KG1 (cell line): Measurements from ENCODE around the gene MAPRE2.

Source experiments
- DNase-seq: peaks from one replicate; lab custom pipeline; 2025; lab: John Stamatoyannopoulos, UW

Gene MAPRE2

DNA sequence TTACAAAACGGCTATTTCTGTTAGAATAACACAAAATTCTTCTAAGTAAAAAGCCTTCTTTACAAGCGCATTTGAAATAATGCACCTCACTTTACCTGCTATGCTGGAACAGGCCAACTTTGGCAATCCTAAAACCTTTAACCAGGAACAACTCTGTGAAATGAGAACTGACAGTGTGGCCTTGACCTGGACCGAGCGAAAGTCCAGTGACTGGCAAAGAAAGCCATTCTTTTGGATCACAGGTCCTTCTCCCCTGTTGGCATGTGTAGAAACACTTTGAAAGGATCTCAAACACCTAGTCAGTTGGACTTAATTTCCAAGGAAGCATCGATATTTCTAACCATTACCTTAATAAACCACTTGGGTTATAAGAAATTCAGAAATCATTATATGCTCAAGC, 21.2 kb downstream of the MAPRE2 start:
- no peak for DNase-seq

DNA sequence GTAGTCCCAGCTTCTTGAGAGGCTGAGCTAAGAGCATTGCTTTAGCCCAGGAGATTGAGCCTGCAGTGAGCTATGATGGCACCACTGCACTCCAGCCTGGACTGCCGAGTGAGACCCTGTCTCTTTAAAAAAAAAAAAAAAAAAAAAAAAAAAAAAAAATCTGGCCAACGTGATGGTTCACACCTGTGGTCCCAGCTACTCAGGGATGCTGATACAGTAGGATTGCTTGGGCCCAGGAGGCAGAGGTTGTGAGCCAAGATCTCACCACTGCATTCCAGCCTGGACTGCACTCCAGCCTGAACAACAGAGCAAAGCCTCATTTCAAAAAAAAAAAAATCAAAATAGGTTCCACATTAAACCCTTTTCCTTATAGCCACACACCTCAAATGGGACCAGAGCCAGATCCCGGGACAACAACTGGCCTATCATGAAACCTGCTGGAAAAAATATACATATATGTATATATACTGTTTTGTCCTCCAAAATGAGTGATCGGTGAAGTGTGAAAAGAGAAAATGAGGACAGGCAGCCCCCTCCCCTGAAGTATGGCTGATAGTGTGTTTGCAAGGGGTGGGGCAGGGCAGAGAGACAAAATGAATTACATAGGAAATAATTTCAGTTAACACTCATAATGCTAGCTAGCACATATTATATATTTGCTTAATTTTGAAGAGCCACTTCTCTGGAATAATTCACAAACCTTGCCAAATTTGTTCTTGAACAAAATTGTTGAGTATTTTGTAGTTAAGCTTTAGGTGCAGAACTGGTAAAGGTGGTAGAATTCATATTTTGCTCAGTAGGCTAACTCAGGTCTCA, 22.9 kb downstream of the MAPRE2 start:
- no peak for DNase-seq

DNA sequence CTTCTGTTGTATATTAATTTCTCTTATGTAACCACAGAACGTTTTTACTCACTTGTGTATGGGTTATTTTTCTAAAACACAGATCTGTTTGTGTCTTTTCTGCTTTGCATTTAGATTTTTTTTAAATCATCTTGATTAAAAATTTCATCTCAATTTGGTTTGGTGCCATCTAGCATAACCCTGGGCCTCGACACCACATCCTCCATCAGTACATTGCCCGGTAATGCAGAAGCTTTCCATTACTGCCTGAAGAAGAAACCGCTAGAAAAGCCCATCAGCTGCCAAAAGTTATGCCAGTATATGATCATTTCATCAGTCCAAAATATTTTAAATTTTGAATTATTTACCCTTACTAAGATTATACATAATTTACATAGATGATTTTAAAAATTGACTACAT, 26.2 kb downstream of the MAPRE2 start:
- no peak for DNase-seq

DNA sequence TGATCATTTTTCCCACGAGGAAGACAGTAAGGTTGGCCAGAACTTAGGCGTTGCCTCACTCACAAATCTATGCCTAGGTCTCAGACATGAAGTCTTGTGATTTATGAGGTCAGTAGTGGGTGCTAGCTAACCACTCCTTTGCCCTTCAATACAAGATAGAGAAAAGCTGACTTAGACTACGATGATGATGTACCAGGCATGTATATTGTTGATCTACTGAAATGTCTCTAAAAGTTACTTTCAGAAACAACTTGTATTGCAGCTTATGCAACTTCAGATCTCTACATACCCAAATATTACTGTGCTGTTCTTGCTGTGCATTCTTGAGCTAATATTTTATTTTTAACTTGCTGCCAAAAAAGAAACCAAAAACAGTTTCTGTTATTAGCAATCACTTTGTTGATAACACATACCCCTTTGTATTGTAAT, 30.6 kb downstream of the MAPRE2 start:
- no peak for DNase-seq

DNA sequence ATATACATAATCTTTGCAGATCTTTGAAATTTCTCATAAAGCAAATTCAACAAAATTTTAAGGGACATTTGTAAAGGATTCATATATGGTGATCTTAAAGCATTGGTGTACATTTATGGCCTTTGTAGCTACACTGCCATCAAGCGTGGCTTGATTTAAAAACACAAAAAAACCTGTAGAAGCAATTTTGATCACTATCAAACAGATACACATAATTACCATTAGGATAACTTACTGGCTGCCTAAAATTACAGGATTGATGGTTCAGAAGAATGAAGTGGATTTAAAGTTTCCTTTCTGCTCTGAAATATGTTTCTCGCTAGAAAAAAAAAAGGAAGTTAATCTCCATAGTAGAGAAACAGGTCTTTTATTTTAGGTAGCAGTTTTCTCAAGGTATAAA, 31.4 kb downstream of the MAPRE2 start:
- DNase-seq: no peak

DNA sequence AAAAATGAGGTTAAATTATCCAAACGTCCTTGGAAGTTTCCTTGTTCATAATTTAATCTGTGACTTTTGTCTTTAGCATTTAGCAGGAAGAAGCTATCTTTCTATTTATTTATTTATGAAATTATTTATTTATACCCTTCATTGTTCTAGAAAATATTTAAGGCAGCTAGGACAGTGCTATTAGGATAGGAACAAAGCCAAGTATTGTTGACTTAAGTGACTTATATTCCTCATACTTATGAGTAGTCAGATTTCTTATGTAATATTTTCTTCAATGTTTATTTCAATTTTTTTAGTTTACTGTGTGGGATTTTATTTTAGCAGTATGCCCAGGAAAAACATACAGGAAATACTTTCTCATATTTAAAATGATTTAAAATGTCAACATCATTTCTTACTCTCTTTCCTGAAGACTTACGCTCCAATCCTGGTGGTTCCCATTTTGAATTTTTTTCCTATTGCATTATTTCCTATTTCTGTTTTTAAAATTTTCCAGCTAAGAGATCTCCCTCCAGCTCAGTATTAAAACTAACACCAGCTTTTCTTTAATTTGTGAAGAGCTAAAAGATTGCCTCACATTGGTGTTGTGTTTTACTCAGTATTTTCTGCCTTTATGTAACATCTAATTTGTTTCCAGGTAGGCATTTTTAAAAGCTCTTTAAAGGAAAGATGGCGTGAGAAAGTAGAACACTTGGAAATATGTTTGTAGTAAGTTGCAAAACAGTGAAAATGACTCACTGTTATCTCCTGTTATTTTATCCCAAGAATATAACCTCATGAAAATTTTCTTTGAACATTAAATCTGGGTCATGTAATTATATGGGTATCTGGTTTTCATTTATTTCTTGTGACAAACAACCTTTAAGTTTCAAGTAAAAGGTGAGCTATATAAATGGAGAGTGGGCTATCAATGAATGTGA, 32.2 kb downstream of the MAPRE2 start:
- DNase-seq: no peak

DNA sequence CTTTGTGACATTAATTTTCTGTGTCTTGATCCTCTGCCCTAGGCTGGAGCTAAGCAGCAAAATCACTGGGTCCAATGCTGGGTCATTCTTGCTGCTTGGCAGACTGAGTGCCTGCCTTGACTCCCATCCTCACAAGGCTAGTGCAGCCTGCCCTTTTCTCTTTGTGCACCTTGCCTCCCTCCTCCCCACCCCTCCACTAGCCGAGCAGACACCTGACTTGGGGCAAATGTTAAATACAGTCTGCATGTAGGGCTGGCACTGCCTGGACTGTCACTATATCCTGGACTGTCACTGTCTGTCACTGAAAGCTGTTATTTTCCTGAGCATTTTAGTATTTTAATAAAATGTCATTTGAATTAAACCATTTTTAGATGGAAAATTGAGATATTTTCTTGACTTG, 33.4 kb downstream of the MAPRE2 start:
- DNase-seq: no peak

DNA sequence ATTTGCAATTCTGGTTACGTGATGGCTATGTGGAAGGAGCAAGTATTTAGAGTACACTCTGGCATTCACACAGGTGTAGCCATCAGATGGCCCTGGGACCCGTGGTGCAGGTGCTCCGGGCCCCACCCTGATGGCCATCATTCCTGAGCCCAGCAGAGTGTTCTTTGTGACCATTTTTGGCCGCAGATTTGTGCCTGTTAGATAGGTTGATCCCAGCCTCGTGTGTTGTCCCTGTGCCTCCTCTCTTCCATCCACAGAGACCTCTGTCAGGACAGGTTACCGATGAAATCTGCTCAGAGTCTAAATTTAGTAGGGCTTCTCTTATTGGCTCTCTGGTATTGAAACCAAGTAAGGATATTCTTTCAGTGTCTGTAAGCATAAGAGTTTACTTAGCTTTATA, 33.9 kb downstream of the MAPRE2 start:
- DNase-seq: no peak

DNA sequence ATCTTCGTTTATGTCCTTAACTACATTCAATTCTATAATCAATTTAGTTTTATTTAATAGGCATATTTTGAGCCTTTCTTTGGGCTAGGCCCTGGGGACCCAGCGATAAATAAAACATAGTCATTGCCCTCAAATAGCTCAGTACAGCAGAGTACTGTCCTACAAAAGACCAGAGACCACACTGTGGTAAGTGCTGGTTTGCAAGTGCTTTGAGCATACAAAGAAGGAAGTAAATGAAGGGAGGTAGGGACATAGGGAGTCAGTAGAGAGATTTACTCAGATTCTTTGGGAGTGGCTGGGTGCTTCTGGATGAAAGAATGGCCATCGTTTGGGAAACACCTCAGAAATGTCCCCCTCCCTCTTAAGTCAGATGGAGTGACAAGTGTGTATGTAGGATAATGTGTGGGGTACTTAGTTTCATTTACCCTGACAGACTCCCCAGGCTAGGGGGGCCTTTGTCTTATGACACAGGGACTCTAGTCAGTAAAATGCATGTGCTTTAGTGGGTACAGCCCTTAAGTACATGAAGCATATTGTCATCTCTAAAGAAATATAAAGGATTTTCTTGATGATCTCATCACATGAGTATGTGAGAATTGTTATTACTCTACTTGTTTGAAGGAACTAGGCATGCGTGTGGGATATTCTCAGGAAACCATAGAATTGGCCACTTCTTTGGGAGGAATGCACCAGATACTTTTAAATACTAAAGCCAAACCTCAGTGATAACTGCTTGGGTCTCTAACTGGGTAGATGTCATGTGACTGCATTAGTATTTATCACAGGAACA, 35.1 kb downstream of the MAPRE2 start:
- no peak for DNase-seq

DNA sequence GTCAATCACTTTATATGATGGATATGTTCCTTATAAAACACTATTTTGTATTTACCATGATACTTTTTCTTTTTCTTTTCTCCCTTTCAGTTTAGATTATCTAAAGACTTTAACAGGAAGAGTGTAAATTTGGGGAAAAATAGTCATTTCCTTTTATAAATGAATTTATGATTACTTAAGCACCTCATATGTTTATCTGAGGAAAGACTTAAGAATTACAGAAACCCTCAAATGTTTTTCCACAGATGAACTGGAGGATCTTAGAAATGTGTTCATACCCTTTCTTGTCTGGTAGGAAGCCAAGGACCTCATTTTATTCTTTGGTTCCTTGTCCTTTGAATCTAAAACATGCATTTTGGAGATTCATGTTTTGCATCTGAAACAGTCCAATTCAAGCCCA, 36.7 kb downstream of the MAPRE2 start:
- no peak for DNase-seq

DNA sequence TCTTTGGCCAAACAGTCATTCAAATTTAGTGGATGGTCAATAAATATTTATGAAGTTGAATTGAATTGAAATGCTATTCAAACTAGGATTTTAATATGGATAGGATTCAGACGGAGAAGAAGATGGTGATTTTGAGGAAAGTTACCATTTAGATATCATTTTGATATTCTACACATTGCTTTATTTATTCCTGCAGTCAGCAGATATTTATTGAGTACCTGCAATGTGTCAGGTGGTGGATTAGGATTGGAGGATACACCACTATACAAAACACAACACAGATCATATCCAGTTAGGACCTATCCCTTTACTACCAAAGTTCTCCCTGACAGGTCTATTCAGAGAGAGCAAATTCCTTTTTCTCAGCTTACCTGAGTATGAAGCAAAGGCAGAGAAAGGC, 38.8 kb downstream of the MAPRE2 start:
- no peak for DNase-seq

DNA sequence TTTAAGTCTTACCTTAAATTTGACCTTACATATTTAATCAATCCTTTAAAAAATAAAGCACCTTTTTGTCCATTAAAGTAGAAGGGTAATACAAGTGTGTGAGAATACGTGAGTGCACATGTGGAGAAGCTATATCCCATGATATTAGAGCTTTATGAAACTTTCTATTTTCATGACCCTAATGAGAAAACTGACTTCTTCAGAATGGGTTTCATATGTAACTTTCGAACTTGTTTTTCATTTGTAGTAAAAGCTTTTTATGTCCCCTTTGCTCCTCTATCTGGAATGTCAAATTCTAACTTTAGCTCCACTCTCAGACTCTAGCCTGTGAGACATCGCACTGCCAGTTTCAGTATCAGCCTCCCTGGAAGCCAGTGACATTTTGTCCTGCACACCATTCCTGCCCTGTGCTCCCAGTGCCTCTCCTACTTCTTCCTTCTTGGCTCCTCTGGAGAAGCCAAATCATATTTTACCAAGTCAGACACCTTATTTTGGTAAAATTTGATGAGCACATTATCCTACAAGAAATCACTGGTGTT, 42.0 kb downstream of the MAPRE2 start:
- DNase-seq: no peak

DNA sequence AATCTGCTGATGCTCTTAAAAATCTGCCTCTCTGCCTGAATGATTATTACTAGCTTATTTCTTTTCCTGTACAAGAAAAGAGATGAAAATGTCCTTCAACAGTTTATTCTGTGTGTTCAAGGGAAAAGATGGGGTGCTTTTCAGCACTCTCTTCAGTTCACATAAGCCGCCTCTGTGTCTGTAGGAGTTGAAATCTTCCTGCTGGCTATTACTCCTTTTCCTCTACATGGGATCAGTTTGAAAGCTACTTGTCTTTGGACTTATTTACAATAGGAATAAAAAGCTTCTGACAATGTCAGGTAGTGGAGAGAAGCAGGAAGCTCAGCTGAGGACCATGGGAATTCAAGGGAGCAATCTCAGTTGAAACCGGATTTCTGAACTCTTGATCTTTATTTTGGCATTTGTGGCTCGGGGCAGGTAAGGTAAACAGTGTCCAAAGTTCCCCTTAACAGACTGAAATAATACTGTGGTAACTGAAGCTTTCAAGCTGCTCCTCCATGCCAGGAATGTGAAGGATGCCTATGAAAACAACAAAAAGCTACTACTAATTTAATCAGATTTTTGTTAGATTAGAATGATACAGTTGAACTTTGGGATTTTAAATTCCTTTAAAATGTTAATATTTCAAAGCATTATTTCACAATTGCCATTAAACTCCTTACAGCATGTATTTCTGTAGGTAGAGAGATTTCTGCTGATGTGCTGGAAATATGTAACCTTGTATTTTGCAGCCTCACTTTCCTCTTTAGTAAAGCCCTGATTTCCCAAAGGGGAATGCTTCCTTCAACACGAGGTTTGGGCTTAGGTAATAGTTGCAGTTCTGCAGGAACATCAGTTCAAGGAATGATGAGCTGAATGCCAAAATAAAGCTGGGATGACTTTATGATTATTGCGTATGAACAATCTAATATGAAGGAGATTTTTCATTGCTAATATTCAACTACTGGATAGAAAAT, 43.6 kb downstream of the MAPRE2 start:
- no peak for DNase-seq

DNA sequence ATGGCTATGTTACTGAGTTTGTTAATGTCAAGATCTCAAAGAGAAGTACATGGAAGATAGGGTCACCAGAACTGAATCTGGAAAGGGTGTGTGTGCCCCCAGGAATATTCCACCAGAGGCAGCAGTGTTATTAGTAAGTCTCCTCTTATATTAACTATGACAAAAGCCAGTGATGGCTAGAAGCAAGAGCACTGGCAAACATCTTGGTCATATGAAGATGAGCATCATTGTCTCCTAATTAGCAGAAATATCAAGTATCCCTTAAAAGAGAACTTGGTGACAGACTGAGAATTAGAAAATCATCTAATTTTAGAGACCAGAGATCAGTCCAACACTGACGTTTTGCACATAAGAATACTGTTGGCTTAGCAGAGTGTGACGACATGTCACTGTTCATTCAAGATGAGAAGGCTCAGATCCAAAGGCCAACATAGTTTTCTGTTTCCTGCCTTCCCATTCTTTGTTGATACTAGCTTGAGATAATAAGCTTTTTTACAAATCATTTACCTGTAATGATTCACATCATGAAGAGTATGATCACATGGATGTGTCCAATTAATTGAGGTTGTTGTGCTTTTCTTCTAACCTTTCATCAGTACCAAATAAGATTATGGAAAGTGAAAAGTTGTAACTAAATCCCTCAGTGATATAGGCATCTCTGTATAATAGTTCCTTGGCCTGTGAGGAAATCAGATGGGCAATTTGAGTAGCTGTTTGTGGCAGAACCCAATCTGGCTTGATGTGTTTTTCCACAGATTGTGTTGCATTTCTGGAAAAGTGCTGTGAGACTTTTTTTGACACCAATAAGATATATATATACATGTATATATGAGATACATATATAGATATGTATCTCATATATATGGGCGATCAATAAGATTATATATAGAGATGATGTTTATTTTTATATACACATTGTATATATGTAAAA, 44.5 kb downstream of the MAPRE2 start:
- no peak for DNase-seq

DNA sequence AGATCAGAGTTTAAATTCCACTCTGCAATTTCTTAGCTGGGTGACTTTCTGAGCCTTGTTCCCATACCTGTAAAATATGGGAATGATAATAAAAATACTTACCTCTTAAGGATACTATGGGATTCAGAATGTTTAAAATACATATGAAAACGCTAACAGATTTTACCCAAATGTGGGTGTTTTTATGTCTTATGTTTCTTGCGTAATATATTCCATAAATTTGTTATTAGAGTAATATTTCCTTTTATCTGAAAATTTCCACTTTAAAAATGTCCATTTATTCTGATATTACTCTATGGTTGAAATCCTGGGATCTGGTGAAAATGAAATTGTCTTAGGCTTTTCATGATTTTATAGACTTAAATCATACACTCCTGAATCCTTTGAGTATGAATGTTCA, 45.5 kb downstream of the MAPRE2 start:
- no peak for DNase-seq

DNA sequence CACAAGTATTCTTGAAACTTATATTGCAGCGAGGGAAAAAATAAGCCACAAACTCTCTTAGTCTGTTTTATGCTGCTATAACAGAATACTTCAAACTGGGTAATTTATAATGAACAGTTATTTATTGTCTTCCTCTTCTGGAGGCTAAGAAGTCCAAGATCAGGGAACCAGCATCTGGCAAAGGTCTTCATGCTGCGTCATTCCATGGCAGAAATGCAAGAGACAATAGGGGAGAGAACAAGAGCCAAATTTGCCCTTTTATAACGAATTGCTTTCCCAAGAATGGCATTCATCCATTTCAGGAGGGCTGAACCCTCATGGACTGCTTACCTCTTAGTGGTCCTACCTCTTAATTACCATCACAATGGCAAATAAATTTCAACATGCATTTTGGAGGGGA, 46.5 kb downstream of the MAPRE2 start:
- no peak for DNase-seq

DNA sequence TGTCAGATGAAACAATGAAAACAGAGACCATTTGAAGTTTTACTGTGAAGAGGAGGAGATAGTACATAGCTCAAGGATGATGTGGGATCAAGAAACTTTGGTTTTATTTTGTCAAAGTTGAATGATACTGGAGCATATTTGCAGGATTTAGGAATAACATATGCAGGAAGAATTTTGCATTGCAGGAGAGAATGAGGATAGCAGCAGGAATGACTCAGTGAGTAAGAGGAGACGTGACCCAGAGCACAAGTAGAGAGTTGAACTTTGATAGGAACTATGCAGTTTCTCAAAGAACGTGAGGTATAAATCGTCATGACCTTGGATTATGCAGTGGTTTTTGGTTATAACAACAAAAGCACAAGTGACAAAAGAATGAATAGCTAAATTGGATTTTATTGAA, 47.7 kb downstream of the MAPRE2 start:
- DNase-seq: no peak

DNA sequence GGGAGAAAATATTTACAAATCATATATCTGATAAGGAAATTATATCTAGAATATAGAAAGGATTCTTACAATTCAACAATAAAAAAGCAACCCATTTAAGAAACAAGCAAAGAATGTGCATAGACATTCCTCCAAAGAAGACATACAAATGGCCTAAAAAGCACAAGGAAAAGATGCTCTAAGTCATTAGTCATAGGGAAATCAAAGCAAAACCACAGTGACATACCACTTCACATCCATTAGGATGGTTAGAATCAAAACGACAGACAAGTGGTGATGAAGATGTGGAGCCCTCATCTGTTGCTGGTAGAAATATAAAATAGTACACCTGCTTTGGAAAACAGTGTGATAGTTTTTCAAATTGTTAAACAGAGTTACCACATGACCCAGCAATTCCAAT, 48.2 kb downstream of the MAPRE2 start:
- no peak for DNase-seq

DNA sequence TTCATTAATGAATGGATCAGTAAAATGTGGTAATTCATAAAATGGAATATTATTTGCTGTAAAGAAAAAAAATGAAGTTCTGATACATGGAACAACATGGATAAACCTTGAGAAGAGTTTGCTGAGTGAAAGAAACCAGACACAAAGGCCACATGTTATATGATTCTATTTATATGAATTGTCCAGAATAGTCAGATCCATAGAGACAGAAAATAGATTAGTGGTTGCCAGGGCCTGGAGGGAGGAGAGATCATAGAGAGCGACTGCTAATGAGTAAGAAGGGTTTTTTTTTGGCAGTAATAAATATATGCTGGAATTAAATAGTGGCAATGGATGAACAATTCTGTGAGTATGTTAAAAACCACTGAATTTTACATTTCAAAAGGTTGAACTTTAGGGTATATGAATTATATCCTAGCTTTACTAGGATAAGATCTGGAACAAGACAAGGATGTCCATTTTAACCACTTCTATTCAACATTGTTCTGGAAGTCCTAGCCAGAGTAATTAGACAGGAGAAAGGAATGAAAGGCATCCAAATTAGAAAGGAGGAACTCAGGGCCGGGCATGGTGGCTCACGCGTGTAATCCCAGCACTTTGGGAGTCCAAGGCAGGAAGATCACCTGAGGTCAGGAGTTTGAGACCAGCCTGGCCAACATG, 48.8 kb downstream of the MAPRE2 start:
- no peak for DNase-seq
